AG08395 (cell line): ENCODE data around the gene DYNLT1.
"Not testable (repeated sequence)": the region's sequence is repeated elsewhere in the genome, so short reads cannot be mapped to it uniquely, and the experiment has no call there.

Experiments used
- DNase-seq: peaks from one replicate; pipeline ENCODE4 v3.0.0; 2012; ENCODE audit warnings: mixed read lengths, low spot score

The DYNLT1 gene

GRCh38 chr6:158644231-158645063 is at the start of gene DYNLT1:
TSS of gene DYNLT1 (minus strand) at chr6:158644743. CDS start at chr6:158644708, 35 bp downstream.
- peak; percentile 97 for DNase-seq

- DNase-seq, result no peak
Measured at GRCh38 chr6:158688860-158689259, 44.3 kb upstream of the DYNLT1 start.

GRCh38 chr6:158687506-158687905 is 43.0 kb upstream of the DYNLT1 start:
- no peak for DNase-seq

- no peak for DNase-seq
Measured at GRCh38 chr6:158686791-158687381, 42.3 kb upstream of the DYNLT1 start.

- DNase-seq, result no peak
Measured at GRCh38 chr6:158686311-158686710, 41.8 kb upstream of the DYNLT1 start.

- DNase-seq, result no peak
Measured at GRCh38 chr6:158684745-158685324, 40.3 kb upstream of the DYNLT1 start.

- no peak for DNase-seq
Measured at GRCh38 chr6:158684311-158684710, 39.8 kb upstream of the DYNLT1 start.

- no peak for DNase-seq
Measured at GRCh38 chr6:158680481-158680880, 35.9 kb upstream of the DYNLT1 start.

- DNase-seq, result no peak
Measured at GRCh38 chr6:158680015-158680414, 35.5 kb upstream of the DYNLT1 start.

GRCh38 chr6:158677906-158678578 is 33.5 kb upstream of the DYNLT1 start:
- no peak for DNase-seq

GRCh38 chr6:158677094-158677493 is 32.6 kb upstream of the DYNLT1 start:
- DNase-seq, result not testable (repeated sequence)

- no peak for DNase-seq
Measured at GRCh38 chr6:158674342-158675131, 30.0 kb upstream of the DYNLT1 start.

- DNase-seq, result no peak
Measured at GRCh38 chr6:158672726-158673125, 28.2 kb upstream of the DYNLT1 start.

GRCh38 chr6:158672119-158672518 is 27.6 kb upstream of the DYNLT1 start:
- not testable (repeated sequence) for DNase-seq

- DNase-seq, result no peak
Measured at GRCh38 chr6:158669145-158670035, 24.8 kb upstream of the DYNLT1 start.

GRCh38 chr6:158668707-158669103 is 24.2 kb upstream of the DYNLT1 start:
- DNase-seq, result no peak

GRCh38 chr6:158667360-158667981 is 22.9 kb upstream of the DYNLT1 start:
- DNase-seq, result no peak

- DNase-seq, result peak; percentile 40
Measured at GRCh38 chr6:158666628-158667359, 22.3 kb upstream of the DYNLT1 start.

- no peak for DNase-seq
Measured at GRCh38 chr6:158665332-158665731, 20.8 kb upstream of the DYNLT1 start.
